HG03066 (cell line): ENCODE results near the gene SUSD3.

Source experiments
- ATAC-seq: cut with Tn5 transposase; IDR thresholded peaks from one replicate; pipeline ENCODE4 v1.9.1; 2021; ENCODE audit warnings: low read depth; ENCODE audit not compliant: unreplicated experiment

The SUSD3 gene

GRCh38 chr9:93121316-93122241 lies 63.1 kb downstream of the SUSD3 start:
- ATAC-seq = no peak

- ATAC-seq = no peak
These were observed 64.3 kb downstream of the SUSD3 start for GRCh38 chr9:93122721-93123221.

GRCh38 chr9:93123561-93124283 lies 65.2 kb downstream of the SUSD3 start:
- no peak for ATAC-seq

GRCh38 chr9:93124793-93125192 lies 66.3 kb downstream of the SUSD3 start:
- ATAC-seq = no peak

GRCh38 chr9:93125331-93125894 lies 66.9 kb downstream of the SUSD3 start:
- ATAC-seq = no peak

GRCh38 chr9:93126151-93126781 lies 67.8 kb downstream of the SUSD3 start:
- no peak for ATAC-seq

- no peak for ATAC-seq
These were observed 68.4 kb downstream of the SUSD3 start for GRCh38 chr9:93126825-93127368.

- ATAC-seq = no peak
These were observed 69.0 kb downstream of the SUSD3 start for GRCh38 chr9:93127395-93127911.

- no peak for ATAC-seq
These were observed 69.7 kb downstream of the SUSD3 start for GRCh38 chr9:93128011-93128714.

GRCh38 chr9:93128715-93129224 lies 70.3 kb downstream of the SUSD3 start:
- no peak for ATAC-seq

- no peak for ATAC-seq
These were observed 70.8 kb downstream of the SUSD3 start for GRCh38 chr9:93129286-93129685.

GRCh38 chr9:93129691-93130500 lies 71.4 kb downstream of the SUSD3 start:
- ATAC-seq = no peak

GRCh38 chr9:93130861-93131481 lies 72.5 kb downstream of the SUSD3 start:
- no peak for ATAC-seq

GRCh38 chr9:93131599-93132286 lies 73.2 kb downstream of the SUSD3 start:
- ATAC-seq = no peak

- no peak for ATAC-seq
These were observed 73.9 kb downstream of the SUSD3 start for GRCh38 chr9:93132287-93132927.

GRCh38 chr9:93132946-93133680 lies 74.6 kb downstream of the SUSD3 start:
- ATAC-seq = no peak

GRCh38 chr9:93133681-93134014 lies 75.1 kb downstream of the SUSD3 start:
- peak; percentile 37 for ATAC-seq
